ENCODE data around the gene SKAP1. TPM values are rescaled to one million over a fixed set of nuclear protein-coding genes. Genes with fewer than 3 reads are reported as not detected.
A peak's percentile ranks its signal among the peaks of the same experiment; 100 is the strongest.
"Not testable (repeated sequence)": the region's sequence is repeated elsewhere in the genome, so short reads cannot be mapped to it uniquely, and the experiment has no call there.

SKAP1 gene
- total RNA-seq, 1 experiment from 2014 or later = 0.18 TPM

GRCh38 chr17:48373130-48373830 is 56.7 kb downstream of the SKAP1 start:
- DNase-seq (ENCODE audit: low read depth) = no peak

- not testable (repeated sequence) for DNase-seq (ENCODE audit: low read depth)
Measured at GRCh38 chr17:48368967-48369366, 61.0 kb downstream of the SKAP1 start.

DNA sequence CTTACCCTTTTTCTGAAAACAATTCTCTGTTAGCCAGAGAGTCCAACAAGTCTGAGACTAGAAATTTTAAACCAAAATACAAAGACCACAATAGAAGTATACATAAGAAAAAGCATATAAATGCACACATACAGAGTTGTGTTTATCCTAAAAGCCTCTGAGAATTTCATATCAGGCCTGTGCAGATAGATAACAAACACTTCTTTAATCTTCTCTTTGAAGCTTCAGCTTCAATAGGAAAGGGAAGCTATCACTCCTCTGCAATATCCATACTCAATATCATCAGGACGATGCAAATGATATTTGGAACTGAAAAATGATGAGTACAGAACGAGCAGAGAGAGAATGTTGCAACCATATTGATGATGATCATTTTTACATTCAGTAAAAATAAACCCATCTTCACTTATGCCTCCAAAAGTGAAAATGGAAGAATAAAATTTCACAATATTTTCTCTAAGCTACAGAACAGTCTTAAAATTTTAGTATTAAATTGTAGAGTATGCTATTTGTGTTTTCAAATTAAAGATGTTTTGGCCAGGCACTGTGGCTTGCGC is 61.6 kb downstream of the SKAP1 start:
- DNase-seq (ENCODE audit: low read depth) = no peak

- no peak for DNase-seq (ENCODE audit: low read depth)
Measured at GRCh38 chr17:48363161-48363560, 66.9 kb downstream of the SKAP1 start.

- DNase-seq (ENCODE audit: low read depth) = not testable (repeated sequence)
Measured at GRCh38 chr17:48360861-48361633, 69.0 kb downstream of the SKAP1 start.

DNA sequence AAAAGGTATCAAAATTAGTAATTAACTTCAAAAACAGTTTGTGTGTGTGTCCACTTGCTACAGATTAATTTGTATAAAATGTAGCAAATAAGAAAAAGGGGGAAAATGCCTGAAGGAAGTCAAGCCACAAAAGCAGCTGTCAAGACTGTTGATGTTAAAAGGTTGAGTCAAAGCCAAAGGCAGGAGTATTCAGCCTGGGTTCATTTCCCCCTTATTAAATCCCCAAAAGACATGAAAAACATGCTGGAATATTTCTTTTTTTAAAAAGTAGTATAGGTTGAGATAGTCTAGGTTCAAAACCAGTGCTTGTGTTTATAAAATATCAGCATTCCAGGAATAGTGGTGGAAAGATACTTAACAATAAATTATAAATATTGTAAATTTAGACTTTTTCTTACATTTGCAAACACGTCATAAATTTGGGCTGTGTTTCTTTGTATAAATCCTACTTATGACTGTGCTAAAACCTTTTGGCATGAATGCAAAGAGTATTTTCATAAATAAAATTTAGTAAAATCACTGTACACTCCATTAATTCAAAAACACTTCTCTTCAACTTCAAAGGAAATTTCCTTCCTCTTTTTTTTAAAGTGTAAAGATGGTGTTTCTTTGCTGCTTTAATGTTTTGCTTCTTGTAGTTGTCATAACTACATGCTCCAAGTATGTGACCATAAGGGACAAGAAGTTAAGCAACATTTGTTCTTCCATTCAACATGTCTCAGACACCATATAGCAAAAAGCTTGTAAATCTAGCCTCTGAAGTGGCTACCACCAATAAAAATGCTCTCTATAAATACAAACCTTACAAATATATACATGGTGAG is 72.0 kb downstream of the SKAP1 start:
- DNase-seq (ENCODE audit: low read depth) = no peak

DNA sequence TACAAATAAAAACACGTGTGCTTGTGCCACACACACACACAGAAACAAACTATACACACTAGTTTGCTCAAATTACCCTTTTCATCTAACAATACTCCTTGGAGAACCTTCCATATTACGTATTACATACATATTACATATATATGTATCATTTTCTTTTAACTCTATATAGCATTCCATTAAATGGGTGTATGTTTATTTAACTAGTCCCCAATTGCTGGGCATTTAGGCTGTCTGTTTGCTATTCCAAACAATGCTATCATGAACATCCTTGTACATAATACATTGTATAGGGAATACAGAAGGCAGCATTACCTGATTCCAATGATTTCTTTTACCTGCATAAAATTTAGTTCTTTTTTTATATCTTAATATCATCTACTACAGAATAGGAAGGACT is 73.1 kb downstream of the SKAP1 start:
- no peak for DNase-seq (ENCODE audit: low read depth)

DNA sequence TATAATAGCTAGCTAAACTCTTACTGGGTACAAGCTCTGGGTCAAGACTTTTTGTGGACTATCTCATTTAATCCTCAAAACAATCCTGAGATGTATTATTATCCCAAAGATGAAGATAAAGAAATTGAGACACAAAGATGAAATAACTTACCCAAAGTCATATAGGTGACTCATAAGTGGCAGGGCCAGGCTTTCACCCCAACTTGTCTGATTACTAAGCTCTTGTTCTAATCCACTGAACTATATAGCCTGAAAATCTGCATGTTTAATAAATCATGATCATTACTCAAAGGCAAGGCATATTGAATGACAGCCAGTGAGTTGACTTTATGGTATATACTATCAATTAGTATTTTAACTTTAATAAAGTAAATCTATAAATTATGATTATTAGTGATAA is 77.4 kb downstream of the SKAP1 start:
- DNase-seq (ENCODE audit: low read depth) = peak; percentile 11

GRCh38 chr17:48351911-48352332 is 78.1 kb downstream of the SKAP1 start:
- DNase-seq (ENCODE audit: low read depth) = peak; percentile 74

DNA sequence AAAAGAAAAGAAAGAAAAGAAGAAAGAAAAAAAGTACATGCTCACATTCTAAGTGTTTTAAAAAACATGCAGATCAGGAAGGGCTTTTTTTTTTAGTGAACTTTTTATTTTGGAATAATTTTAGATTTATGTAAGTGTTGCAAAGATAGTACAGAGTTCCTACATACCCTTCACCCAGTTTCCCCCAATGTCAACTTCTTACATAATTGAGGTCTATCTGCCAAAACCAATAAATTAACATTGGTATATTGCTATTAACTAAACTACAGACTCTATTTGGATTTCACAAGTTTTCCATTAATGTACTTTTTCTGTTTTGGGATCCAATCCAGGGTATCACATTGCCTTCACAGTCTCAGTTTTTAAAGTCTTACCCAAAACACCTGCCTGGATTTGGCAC is 81.7 kb downstream of the SKAP1 start:
- no peak for DNase-seq (ENCODE audit: low read depth)

DNA sequence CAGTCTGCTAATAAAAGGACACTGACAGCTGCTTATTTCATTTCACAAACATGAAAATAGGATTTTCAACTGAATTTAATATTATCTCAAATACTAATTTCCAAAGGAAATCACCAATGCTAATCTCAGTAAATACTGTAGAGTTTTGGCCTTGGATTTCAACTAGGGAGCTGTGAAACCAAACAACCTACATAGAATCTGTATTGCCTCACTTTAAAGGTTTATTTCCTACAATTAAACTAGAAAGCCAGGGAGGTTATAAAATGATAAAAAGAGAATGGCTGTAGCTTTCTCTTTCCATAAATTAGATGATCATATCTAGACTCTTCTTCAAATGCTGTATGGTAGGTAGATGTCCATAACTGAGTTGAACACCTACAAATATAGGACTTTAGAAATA is 82.8 kb downstream of the SKAP1 start:
- no peak for DNase-seq (ENCODE audit: low read depth)

DNA sequence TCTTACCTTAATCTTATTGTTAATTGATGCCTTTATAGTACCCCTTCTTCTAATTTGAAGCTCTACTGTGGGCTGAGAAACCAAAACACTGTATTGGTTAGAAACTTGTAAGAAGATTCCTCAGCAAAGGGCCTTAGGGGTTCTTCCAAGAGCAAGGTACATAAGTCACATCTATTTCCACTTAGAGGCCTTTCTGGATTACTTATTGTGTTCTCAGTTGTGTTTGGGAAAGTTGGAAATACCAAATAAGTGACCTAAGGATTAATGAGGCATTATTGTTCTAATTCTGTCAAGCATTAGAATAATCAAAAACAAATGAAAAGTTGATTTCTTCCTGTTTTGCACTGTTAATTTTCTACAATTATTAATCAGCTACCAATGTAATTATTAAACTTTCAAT is 85.8 kb downstream of the SKAP1 start:
- DNase-seq (ENCODE audit: low read depth) = no peak

- DNase-seq (ENCODE audit: low read depth) = no peak
Measured at GRCh38 chr17:48340916-48341315, 89.1 kb downstream of the SKAP1 start.

- no peak for DNase-seq (ENCODE audit: low read depth)
Measured at GRCh38 chr17:48338720-48339119, 91.3 kb downstream of the SKAP1 start.

- DNase-seq (ENCODE audit: low read depth) = not testable (repeated sequence)
Measured at GRCh38 chr17:48337903-48338302, 92.1 kb downstream of the SKAP1 start.

- DNase-seq (ENCODE audit: low read depth) = no peak
Measured at GRCh38 chr17:48336986-48337385, 93.0 kb downstream of the SKAP1 start.

GRCh38 chr17:48335858-48336500 is 94.0 kb downstream of the SKAP1 start:
- peak; percentile 82 for DNase-seq (ENCODE audit: low read depth)

GRCh38 chr17:48335146-48335784 is 94.7 kb downstream of the SKAP1 start:
- DNase-seq (ENCODE audit: low read depth) = no peak

- DNase-seq (ENCODE audit: low read depth) = peak; percentile 47
Measured at GRCh38 chr17:48333034-48333530, 96.9 kb downstream of the SKAP1 start.

- DNase-seq (ENCODE audit: low read depth) = no peak
Measured at GRCh38 chr17:48330887-48331286, 99.1 kb downstream of the SKAP1 start.
